ENCODE data around the gene CSGALNACT2.
A peak's percentile ranks its signal among the peaks of the same experiment; 100 is the strongest.

CSGALNACT2 gene

GRCh38 chr10:43204042-43204942 is 66.0 kb downstream of the CSGALNACT2 start:
- DNase-seq: peak; percentile 20

GRCh38 chr10:43204943-43205671 is 66.9 kb downstream of the CSGALNACT2 start:
- DNase-seq: peak; percentile 68

GRCh38 chr10:43205681-43206390 is 67.6 kb downstream of the CSGALNACT2 start:
- DNase-seq: no peak

GRCh38 chr10:43206391-43207235 is 68.4 kb downstream of the CSGALNACT2 start:
- DNase-seq: no peak

- DNase-seq: no peak
These were observed 70.2 kb downstream of the CSGALNACT2 start for GRCh38 chr10:43208147-43209073.

- no peak for DNase-seq
These were observed 70.8 kb downstream of the CSGALNACT2 start for GRCh38 chr10:43209074-43209455.

GRCh38 chr10:43209651-43210141 is 71.5 kb downstream of the CSGALNACT2 start:
- no peak for DNase-seq

GRCh38 chr10:43210556-43210955 is 72.3 kb downstream of the CSGALNACT2 start:
- no peak for DNase-seq

- DNase-seq: peak; percentile 12
These were observed 72.8 kb downstream of the CSGALNACT2 start for GRCh38 chr10:43211030-43211429.

GRCh38 chr10:43211431-43212042 is 73.3 kb downstream of the CSGALNACT2 start:
- DNase-seq: no peak

GRCh38 chr10:43212043-43212721 is 73.9 kb downstream of the CSGALNACT2 start:
- DNase-seq: no peak

GRCh38 chr10:43214071-43214955 is 76.1 kb downstream of the CSGALNACT2 start:
- no peak for DNase-seq

- DNase-seq: no peak
These were observed 76.8 kb downstream of the CSGALNACT2 start for GRCh38 chr10:43214956-43215561.

GRCh38 chr10:43215758-43216455 is 77.7 kb downstream of the CSGALNACT2 start:
- DNase-seq: no peak

- DNase-seq: no peak
These were observed 78.8 kb downstream of the CSGALNACT2 start for GRCh38 chr10:43216931-43217562.

- no peak for DNase-seq
These were observed 79.4 kb downstream of the CSGALNACT2 start for GRCh38 chr10:43217563-43218205.

All from OCI-M1 (cell line).